Fibroblast of mammary gland (primary cell): Measurements from ENCODE around the gene TOP2A.
A peak's percentile ranks its signal among the peaks of the same experiment; 100 is the strongest.

Experiments
- DNase-seq: peaks from one replicate; pipeline ENCODE4 v3.0.0-alpha.2; 2010; ENCODE audit warnings: low read depth
- H3K4me3 ChIP-seq: 2 replicates; pipeline ENCODE4 v1.5.1; 2011; ENCODE audit warnings: low read depth, mild to moderate bottlenecking, low read length, moderate library complexity; ENCODE audit not compliant: control insufficient read depth
- CTCF ChIP-seq: conservative IDR thresholded peaks from 2 replicates; pipeline ENCODE4 v1.5.1; 2011; ENCODE audit warnings: low read depth, low read length, inconsistent platforms; ENCODE audit not compliant: control insufficient read depth, insufficient read depth

Gene TOP2A

GRCh38 chr17:40361925-40362695 lies 55.6 kb downstream of the TOP2A start:
- no peak for TF ChIP-seq CTCF
- no peak for DNase-seq
- H3K4me3 ChIP-seq, result no peak overlapping the region

GRCh38 chr17:40361063-40361924 lies 56.4 kb downstream of the TOP2A start:
- no peak for DNase-seq
- no peak overlapping the region for H3K4me3 ChIP-seq
- TF ChIP-seq CTCF, result no peak

GRCh38 chr17:40360091-40360490 lies 57.6 kb downstream of the TOP2A start:
- TF ChIP-seq CTCF, result no peak
- no peak overlapping the region for H3K4me3 ChIP-seq
- DNase-seq, result no peak

- H3K4me3 ChIP-seq, result peak overlapping the region; percentile 27
- peak; percentile 84 for DNase-seq
- TF ChIP-seq CTCF, result peak; percentile 93
Observed at GRCh38 chr17:40358323-40359038, 59.2 kb downstream of the TOP2A start.

GRCh38 chr17:40356990-40357881 lies 60.5 kb downstream of the TOP2A start:
- DNase-seq, result no peak
- no peak for TF ChIP-seq CTCF
- no peak overlapping the region for H3K4me3 ChIP-seq
